GM21526 (cell line): ENCODE measurements around the gene ARFGAP1.

Experiments used
- ATAC-seq: cut with Tn5 transposase; IDR thresholded peaks from one replicate; pipeline ENCODE4 v1.9.1; 2021; ENCODE audit warnings: moderate library complexity; ENCODE audit not compliant: unreplicated experiment, low FRiP score

The ARFGAP1 gene

GRCh38 chr20:63272105-63273058 lies at the start of gene ARFGAP1:
ARFGAP1 (plus strand) TSS chr20:63272813; CDS start chr20:63275581, 2,768 bp downstream.
- peak; percentile 82 for ATAC-seq

GRCh38 chr20:63223121-63223825 lies 49.3 kb upstream of the ARFGAP1 start:
- no peak for ATAC-seq

- ATAC-seq = no peak
Observed at GRCh38 chr20:63223826-63224207, 48.8 kb upstream of the ARFGAP1 start.

- ATAC-seq = no peak
Observed at GRCh38 chr20:63224412-63225081, 48.1 kb upstream of the ARFGAP1 start.

- ATAC-seq = no peak
Observed at GRCh38 chr20:63225082-63225454, 47.5 kb upstream of the ARFGAP1 start.

- no peak for ATAC-seq
Observed at GRCh38 chr20:63226042-63226943, 46.3 kb upstream of the ARFGAP1 start.

- no peak for ATAC-seq
Observed at GRCh38 chr20:63227260-63227659, 45.4 kb upstream of the ARFGAP1 start.

- ATAC-seq = no peak
Observed at GRCh38 chr20:63228806-63229205, 43.8 kb upstream of the ARFGAP1 start.

GRCh38 chr20:63230800-63231268 lies 41.8 kb upstream of the ARFGAP1 start:
- no peak for ATAC-seq

GRCh38 chr20:63232235-63233060 lies 40.2 kb upstream of the ARFGAP1 start:
- ATAC-seq = no peak

- ATAC-seq = no peak
Observed at GRCh38 chr20:63233061-63233344, 39.6 kb upstream of the ARFGAP1 start.

- no peak for ATAC-seq
Observed at GRCh38 chr20:63233924-63234323, 38.7 kb upstream of the ARFGAP1 start.

- no peak for ATAC-seq
Observed at GRCh38 chr20:63234693-63235398, 37.8 kb upstream of the ARFGAP1 start.

- ATAC-seq = no peak
Observed at GRCh38 chr20:63235399-63235983, 37.1 kb upstream of the ARFGAP1 start, which contains the start of gene BIRC7. BIRC7 (plus strand) TSS chr20:63235905; CDS start chr20:63236097, 192 bp downstream.

- no peak for ATAC-seq
Observed at GRCh38 chr20:63236116-63236837, 36.3 kb upstream of the ARFGAP1 start.

- ATAC-seq = no peak
Observed at GRCh38 chr20:63238031-63238430, 34.6 kb upstream of the ARFGAP1 start.

- no peak for ATAC-seq
Observed at GRCh38 chr20:63238514-63239125, 34.0 kb upstream of the ARFGAP1 start.
